ENCODE results near the gene NXN.
"Not testable (repeated sequence)": the region's sequence is repeated elsewhere in the genome, so short reads cannot be mapped to it uniquely, and the experiment has no call there.

NXN gene

DNA sequence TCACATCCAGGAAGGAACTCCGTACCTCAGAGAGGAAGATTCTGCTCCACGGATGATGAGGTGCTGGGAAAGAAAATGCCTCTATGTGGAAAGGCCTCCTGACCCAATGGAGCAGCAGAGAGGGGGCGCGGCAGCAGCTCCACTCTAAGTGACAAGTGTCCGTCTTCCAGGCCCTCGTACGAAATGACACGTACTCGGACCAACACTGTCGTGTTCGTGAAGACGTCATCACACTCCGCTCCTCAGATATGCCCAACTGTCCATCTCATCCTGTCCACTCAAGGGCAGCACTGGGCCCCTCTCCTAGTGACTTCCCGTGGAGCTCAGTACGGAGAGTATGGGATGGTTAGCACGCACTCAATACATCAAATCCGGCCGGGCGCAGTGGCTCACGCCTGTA, 165.2 kb downstream of the NXN start:
- DNase-seq: no peak

DNA sequence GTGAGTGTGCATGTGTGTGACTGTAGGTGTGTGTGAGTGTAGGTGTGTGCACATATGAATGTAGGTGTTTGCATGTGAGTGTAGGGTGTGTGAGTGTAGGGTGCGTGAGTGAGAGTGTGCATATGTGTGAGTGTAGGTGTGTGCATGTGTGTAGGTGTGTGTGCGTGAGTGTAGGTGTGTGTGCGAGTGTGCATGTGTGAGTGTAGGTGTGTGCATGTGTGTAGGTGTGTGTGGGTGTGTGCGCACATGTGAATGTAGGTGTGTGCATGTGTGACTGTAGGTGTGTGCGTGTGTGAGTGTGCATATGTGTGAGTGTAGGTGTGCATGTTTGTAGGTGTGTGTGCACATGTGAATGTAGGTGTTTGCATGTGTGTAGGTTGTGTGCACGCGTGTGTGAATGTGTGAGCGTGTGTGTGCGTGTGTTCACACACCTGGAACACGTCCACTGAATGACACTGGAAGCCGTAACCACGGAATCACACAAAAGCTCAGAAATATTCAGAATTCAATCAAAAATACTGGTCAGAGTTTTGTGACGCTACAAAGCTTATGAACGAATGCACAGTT, 166.9 kb downstream of the NXN start:
- no peak for DNase-seq

DNA sequence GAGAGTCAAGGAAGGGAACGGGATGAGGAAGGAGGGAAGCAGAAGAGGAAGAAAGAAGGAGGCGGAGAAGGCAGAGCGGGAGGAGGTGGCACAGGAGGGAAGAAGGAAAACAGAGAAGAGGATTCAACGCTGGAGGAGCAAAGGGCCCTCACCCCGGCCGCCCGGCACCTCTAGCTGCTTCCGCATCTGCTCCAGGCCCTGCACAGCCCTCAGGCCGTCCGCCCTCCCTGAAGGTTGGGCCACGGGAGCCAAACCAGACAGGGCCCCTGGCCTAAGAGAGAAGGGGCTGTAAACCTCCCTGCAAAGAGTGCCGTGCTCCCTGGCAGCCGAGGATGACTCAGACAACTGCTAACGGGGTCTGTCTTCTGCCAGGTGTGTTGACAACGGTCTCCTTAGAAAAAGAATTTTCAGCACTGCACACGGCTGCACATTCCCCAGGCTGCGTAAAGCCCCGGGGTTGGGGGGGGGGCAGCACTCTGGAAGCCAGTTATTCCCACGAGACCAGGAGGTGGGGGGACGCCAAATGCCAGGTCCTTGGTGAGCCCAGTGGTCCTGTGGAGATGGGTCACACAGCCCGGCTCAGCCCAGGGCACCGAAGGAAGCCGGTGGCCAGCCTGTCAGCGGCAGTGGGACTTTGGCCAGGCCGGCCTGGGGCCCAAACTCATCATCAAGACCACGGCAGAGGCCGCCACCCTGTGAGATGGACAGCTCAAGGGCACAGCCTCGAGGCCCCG, 168.4 kb downstream of the NXN start:
- no peak for DNase-seq

DNA sequence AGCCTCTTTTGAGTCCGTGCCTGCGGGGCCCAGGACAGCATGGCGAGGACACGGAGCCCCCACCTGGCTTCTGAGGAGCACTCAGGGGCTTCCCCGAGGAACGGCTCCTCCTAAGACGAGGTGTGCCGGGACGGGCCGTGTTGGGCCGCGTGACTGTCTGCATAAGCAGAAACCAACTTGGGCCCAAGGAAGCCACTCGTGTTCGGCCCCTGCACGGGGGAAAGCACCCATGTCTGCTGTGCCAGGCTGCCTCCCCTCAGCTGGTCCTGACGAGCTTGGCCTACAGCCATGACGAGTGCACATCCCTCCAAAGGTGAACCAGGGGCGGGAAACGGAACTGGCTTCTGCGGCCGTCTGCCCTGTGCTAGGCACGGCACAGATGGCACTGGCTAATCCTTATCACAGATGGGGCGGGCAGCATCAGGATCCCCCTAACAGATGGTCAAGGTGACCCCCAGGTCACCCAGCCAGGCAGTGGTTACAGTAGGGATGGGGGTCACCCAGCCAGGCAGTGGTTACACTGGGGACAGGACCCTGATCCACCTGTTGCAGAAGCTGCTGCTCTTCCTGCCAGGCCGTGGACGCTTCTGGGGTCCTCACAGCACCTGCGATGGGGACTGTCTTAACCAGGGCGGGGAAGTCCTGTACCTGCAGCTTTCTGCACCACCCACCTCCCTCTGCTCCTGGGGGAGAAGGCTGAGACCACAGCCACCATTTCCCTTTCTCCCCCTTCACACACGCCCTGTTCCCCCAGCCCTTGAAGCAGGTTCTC, 171.9 kb downstream of the NXN start:
- DNase-seq: no peak

DNA sequence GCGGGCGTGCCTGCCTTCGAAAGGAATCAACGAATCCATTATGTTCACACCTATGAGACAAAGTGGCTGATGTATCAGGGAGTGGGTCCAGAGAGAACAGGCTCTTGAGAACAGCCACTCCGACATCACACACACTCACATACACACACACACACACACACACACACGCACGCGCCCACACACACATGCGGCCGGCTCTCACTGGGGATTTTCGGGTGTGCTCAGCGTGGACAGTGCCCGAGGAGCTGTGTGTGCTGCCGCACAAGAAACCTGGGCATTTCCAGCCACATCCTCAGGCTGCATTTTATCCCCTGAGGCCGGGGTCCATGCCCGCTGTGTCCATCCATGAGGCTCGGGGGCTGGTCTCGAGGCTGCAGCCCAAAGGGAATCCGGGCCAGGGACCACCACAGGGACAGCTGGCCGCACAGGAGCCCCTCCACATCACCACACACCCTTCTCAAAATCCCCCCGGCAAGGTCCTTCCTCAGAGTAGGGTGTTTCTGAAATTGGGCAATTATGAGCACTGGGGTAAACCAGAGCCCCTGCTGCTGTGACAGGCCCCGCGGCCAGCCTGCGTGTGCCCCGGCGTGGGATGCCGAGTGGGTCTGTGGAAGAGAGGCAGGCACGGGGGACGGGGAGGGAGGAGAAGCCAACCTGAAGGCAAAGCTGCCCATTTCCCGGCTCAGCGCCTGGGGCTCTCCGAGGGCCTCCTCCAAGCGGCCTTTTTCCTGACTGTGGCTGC, 172.6 kb downstream of the NXN start:
- no peak for DNase-seq

DNA sequence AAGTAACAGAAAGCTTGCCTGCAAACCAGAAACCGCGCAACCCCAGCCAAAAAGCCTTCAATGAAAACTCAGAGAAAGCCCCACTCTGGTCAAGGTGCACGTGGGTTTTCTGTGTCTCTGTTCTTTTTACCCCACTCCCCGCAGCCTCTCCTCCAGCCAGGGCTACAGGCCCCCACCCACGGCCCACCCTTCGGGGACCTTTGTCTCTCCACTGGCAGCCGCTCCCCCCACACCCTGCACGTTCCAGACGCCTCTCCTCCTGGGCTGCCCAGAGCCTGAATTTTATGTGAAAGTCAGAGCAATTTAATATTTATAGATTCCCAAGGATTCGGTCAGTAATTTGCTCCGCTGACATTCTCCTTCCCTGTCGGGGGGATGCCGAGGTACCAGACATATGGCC, 173.2 kb downstream of the NXN start:
- DNase-seq: no peak

DNA sequence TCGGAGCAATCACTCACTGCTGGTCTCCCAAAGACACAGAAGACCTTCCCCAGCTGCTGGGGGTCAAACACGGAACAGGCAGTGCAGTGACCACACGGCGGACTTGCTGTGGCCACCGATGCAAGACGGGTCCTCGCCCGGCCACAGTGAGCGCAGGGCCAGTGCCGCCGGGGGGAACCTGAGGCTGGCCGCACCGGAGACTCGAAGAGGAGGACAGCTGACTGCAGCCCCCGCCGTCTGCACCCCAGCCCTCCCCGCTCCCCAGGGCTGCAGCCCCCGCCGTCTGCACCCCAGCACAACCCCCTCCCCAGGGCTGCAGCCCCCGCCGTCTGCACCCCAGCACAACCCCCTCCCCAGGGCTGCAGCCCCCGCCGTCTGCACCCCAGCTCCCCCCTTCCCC, 173.7 kb downstream of the NXN start:
- DNase-seq: not testable (repeated sequence)

DNA sequence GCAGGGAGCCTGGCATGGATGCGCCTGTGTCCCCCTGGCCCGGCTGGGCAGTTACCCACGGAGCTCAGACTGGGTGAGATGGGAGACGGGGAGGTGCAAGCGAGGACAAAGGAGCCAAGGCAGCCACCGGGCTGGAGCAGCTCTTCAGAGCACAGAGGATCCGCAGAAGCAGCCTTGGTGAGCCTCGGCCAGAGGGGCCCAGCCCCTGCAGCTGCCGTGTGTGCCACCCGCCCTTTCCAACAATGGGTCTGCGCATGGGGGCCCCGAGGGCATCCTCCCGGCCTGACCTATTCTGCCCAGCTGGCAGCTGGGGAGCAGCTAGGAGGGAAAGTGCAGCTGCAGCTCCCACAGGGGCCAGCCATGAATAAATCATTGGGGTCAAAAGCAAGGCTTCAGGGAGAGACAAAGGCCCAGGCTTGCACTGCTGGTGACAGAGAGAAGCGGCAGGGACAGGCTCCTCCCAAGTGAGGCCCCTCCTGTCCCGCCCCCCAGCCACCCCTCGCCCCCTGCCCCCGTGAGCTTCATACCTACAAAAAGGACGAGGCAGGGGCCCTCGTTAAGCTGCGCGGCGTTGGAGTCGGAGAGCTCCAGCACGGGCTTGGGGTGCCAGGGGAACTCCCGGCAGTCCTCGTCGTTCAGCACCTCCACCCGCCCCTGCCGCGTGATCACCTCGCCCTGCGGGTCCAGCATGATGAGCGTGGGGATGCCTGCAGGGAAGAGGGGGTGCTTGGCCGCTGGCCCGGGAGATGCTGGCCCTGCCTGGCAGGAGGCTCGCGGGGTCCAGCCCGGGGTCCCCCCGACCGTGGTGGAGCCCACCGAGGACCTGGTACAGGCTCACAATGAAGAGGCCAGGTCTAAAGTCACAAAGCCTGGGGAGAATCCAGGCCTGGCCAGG, 174.8 kb downstream of the NXN start:
- no peak for DNase-seq

DNA sequence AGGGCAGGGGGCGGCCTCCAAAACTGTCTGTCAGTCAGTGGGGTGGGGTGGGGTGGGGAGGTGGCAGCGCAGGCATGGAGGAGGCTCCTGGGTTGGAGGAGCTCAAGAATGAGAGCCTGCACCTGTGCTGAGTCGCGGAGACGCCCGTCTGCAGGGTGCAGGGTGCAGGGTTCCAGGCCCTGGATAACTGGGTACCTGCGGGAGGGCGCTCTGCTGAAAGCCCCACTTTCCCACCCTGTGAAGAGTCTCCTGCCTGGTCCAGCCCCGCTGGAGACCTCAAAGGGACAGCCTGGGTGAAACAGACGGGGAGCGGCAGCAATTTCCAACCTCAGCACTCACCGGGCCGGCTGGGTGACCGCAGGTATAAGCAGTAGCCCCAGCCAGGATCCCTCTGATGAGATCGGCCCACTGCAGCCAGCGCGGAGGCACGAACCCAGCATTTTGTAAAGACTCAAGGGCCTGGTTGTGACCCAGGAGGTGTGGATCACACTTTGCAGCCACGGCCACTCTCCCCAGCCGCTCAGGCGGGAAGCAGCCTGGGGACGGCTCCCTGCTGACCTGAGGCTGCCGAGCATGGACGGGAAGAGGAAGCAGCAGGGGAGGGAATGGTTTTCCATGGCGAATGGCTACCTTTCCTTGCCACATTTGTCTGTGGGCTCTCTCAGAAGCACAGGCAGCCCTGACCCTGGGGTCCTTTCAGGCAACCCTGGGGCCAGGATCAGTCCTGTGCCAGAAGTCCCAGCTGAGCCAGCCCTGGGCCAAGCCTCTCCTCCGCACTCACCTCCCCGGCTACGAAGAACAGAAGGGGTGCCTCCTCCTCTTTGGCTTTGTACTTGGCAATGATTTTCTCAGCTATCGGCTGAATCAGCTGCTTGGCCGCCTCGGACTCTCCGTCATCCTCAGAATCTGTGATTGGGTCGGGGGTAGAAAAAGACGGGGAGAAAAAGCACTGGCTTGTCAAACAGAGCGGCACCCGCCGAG, 176.4 kb downstream of the NXN start:
- DNase-seq: no peak

DNA sequence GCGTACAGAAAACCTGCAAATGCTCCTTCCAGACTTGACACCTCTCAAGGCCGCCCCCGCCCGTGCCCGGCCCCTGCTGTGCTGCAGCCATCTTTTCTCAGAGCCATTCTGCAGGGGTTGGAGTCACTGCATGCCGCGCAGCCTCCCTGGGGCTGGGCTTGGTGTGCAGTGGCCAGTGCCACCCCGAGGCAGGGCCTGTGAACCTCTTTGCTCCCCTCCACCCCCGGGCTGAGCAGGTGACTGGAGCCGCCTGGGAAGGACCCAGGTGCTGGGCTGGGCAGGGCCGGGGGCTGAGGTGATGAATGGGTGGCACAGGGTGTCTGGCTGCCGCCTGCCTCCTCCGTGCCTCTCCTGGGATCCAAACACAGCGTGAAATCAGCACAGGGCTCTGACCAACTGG, 177.1 kb downstream of the NXN start:
- DNase-seq: no peak

DNA sequence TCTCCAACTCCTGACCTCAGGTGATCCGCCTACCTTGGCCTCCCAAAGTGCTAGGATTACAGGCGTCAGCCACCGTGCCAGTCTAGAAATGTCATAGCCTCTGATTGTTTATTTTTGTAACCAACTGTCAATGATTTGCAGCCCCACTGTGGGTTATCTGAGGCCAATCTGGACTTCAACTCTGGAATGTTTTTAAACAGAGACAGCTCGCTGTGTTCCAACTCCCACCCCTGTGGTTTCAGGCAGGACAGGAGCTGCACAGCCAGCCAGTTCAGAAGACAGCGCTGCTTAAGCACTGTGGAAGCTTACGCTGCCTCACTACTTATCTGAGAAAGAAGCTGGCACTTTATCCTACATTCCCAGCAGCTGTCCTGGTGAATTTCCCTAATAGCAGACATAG, 177.9 kb downstream of the NXN start:
- DNase-seq: no peak

DNA sequence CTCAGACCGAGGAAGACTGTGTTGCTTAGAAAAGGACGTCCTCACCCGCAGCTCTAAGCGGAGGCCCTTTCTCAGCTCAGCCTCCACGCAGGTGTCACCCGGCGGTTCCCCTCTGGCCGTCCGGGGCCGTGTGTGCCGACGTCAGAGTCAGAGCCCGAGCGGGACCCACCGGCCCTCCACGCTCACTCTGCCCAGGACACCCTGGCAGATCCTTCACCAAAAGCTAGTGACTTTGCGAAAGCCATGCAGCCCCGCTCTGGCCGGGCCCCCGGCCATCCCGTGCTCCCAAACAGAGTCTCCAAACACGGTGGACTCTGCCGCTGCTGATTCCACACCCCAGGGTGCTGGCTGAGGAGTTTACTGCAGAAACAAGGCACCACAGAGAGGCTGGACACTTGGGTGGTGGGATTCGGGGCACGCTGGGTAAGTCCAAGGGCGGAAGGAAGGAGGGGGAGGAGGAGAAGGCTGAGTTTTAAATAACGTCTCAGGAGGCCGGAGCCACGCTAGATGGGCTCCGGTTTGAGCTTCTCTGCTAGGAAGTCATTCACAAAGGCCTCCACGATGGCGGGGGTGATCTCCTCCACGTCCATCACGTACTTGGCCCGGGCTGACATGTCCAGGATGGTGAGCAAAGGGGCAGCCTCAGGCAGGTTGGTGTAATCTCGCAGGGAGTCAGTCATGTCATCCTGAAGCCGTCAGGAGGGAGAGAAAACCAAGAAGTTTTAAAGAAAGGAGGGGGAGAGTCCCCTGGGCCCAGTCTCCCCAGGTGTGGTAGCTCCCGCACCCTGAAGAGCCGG, 178.9 kb downstream of the NXN start:
- DNase-seq: no peak

DNA sequence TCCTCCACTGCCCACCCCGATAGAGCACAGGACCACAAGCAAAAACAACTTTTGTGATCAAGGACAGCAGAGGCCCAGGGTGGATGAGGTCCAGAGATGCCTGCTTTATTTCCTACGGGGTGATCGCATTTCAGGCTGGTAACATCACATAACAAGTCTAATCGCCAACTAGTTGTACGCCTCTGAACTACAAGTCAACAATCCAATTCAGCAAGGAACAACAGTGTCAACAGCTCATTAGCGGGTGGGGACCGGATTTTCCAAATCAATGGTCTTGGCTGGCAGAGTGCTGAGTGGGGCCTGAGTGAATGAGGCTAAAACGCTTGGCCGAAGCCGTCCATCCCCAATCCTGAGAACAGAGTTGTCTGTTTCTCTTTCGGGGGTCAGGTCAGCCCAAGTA, 180.3 kb downstream of the NXN start:
- no peak for DNase-seq

DNA sequence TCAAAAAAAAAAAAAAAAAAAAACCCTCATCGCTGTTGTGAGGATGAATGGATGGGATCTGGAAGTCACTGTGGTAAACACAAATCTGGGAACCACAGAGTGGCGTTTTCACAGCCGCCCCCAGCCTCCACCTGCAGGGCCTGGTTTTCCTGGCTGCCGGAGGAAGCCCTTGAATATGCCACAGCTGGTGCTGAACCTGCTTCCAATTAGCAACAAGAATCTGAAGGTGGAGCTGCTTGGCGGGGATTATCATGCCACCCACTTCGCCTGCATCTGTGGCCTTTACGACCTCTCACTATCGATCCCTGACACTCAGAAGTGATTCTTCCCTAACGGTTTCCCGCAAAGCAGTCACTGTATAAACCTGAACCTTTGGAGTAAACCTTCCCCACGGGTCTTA, 181.3 kb downstream of the NXN start:
- DNase-seq: no peak

DNA sequence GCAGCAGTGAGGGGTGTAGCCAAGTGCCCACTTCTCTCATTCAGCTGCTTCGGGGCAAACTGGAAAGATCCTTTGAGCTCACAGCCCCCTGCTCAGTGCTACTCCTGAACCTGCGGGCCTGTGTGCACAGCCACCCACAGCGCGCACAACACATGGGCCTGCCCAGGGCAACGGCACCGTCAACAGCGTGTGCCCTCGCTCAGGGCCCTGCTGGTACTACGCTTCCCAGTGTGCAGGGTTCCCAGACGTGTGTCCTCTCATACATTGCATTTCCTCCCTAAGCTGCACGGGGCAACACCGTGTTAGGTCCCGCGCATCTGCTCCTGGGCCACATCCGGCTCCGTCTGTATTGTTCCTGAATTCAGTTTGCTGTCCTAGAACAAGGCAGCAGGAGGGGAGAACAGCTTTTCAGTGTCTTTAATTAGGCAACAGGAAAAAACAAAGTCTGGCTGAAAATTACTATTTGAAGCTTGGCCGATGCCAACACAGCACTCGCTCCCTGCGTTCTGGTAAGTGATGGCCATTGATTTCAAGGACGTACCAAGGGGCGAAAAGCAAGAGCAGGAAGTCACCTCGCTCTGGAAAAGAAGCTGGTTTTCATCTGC, 182.2 kb downstream of the NXN start:
- DNase-seq: no peak

DNA sequence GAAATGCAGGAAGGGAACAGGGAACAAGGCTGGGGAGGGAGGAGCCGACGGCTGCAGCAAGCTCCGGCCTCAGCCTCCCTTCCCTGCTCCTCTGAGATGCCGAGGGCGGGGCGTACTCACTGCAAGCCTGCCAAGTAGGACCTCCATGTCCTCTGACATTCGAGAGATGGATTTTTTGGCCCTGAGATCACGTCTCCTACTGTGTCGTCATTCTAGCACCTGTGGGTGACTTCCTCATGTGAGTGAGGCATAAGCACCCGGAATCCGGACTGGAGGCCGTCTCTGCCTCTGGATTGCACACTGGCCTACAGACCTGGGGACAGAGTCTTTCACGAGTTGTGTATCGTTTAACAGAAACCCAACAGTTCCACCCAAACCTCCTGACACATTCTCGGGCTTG, 183.0 kb downstream of the NXN start:
- no peak for DNase-seq

DNA sequence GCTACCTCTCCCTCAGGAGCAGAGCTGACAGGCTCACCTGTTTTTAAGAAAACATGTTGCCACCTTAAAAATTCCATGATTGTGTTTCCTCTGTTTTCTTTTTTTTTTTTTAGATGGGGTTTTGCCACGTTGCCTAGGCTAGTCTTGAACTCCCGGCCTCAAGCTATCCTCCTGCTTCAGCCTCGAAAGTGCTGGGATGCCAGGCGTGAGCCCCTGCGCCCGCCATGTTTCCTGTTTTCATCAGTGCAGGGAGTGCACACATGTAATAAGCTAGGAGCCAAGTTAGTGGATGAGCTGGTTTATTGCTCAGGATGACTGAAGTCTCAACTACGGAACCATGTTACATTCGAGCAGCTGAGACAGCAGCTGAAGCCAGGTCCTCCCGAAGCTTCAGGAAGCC, 183.9 kb downstream of the NXN start:
- DNase-seq: no peak

DNA sequence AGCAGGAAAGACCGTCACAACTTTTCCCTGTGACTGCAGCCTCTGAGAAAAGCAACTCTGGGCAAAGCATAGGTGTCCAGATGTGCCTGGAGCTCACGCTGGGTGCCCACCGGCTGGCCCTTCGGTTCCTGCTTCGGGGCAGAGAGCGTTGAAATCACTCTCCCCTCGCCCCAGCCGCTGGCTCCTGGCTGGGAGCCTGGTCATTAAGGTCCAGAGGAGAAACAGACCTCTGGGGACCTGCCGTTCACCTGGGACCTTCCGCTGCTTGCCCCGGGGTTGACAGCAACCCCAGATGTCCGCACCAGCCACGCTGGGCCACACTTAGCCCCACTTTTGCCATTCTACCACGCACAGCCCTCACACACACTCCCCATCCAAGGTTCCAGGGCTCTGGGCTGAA, 184.3 kb downstream of the NXN start:
- DNase-seq: no peak

DNA sequence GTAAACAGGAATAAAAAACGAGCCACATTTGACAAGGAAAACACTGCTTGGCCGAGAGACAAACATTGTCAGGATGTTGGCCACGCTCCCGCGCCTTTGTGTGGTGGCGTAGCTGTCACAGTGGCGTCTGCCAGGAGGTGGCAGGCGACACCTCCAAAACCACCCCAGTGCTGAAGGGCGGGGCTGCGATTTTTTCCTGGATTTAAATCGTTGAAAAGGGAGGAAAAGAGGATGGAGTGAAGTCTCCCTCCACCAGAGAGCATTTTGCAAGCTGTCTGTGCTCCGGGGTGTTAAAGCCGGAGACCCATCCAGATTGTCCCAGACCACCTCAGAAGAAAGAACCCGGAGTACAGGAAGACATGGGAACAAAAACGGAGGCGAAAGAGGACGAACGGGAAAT, 184.7 kb downstream of the NXN start:
- peak; percentile 16 for DNase-seq

DNA sequence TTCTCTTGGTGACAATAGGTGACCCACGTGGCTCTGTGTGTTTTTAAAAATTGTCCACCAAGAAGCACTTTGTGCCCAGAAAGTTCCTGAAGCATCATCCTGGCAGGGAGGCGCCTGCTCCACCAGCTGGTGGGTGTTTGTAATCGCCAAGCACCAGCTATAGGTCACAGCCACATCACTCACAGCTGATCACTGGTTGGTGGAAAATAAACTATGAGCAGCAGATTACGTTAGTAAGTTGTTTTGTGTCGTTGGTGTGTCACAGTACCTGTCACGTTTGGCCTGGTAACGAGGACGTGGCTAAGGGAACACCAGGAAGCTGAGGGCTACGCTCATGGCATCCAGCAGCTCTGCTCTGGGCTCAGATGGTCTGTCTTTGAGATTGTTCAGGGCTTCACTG, 187.3 kb downstream of the NXN start:
- DNase-seq: no peak
